K562 (cell line): ENCODE measurements around the gene CLIC3. TPM values are rescaled to one million over a fixed set of nuclear protein-coding genes. Genes with fewer than 3 reads are reported as not detected.

Experiments used
- CREB5 ChIP-seq: fragments of 250-450 bp; sonication (Bioruptor Pico); IDR thresholded peaks from 2 replicates; pipeline ENCODE4 v1.5.0; 2020; ENCODE audit warnings: mild to moderate bottlenecking
- DLX4 ChIP-seq: fragments of 250-450 bp; sonication (Bioruptor Pico); IDR thresholded peaks from 2 replicates; pipeline ENCODE4 v1.6.1; 2021; ENCODE audit warnings: mild to moderate bottlenecking
- ETV1 ChIP-seq: fragments of 450-650 bp; conservative IDR thresholded peaks from 2 replicates; pipeline ENCODE4 v1.6.1; 2016; ENCODE audit warnings: missing genetic modification characterization, control low read depth, low read depth, missing compliant biosample characterization
- GABPB2 ChIP-seq: fragments of 250-450 bp; sonication (Bioruptor Pico); conservative IDR thresholded peaks from 2 replicates; pipeline ENCODE4 v1.5.1; 2021; ENCODE audit warnings: mild to moderate bottlenecking
- HNRNPL ChIP-seq: fragments of 200-400 bp; formaldehyde crosslinking; IDR thresholded peaks from 2 replicates; pipeline ENCODE4 v1.6.1; 2017; ENCODE audit warnings: low read depth, mild to moderate bottlenecking, low read length
- MBD2 ChIP-seq: sonication (generic); IDR thresholded peaks from 2 replicates; pipeline ENCODE4 v1.6.1; 2016; ENCODE audit warnings: low read depth, borderline replicate concordance
- MCM3 ChIP-seq: fragments of 450-650 bp; IDR thresholded peaks from 2 replicates; pipeline ENCODE4 v1.6.1; 2016
- NR0B1 ChIP-seq: fragments of 450-650 bp; IDR thresholded peaks from one replicate; pipeline ENCODE4 v1.6.1; 2018; ENCODE audit warnings: mild to moderate bottlenecking, moderate library complexity; ENCODE audit not compliant: partially characterized antibody
- NR4A1 ChIP-seq, 2 experiments: fragments of 250-450 bp in 1 of 2; fragments of 450-650 bp in 1 of 2; sonication (Bioruptor Pico) in 1 of 2; IDR thresholded peaks; 2 replicates each; pipeline versions ENCODE4 v1.4.0 to v1.6.1; 2016 to 2020; ENCODE audit warnings: mild to moderate bottlenecking in 2 of 2, missing compliant biosample characterization in 1 of 2, missing genetic modification characterization in 1 of 2, moderate library complexity in 1 of 2
- POLR2G ChIP-seq: fragments of 200-400 bp; formaldehyde crosslinking; IDR thresholded peaks from 2 replicates; pipeline ENCODE4 v1.6.1; 2017; ENCODE audit warnings: low read depth, mild to moderate bottlenecking, antibody characterized with exemption, low read length, moderate library complexity
- RFX5 ChIP-seq: IDR thresholded peaks from 2 replicates; pipeline ENCODE4 v1.6.1; 2011; ENCODE audit warnings: low read depth, mild to moderate bottlenecking, improper control_type of control experiment, low read length
- SREBF2 ChIP-seq: sonication (generic); formaldehyde crosslinking; IDR thresholded peaks from 2 replicates; pipeline ENCODE4 v1.4.0; 2020; ENCODE audit warnings: mild to moderate bottlenecking, missing genetic modification reagents
- TAF15 ChIP-seq: fragments of 200-400 bp; formaldehyde crosslinking; IDR thresholded peaks from 2 replicates; pipeline ENCODE4 v1.6.1; 2017; ENCODE audit warnings: mild to moderate bottlenecking, low read depth, low read length, moderate library complexity
- ZBTB33 ChIP-seq: sonication (generic); formaldehyde crosslinking; IDR thresholded peaks from 2 replicates; pipeline ENCODE4 v1.8.1; 2023; ENCODE audit warnings: mild to moderate bottlenecking, missing genetic modification reagents
- ZBTB5 ChIP-seq: fragments of 450-650 bp; IDR thresholded peaks from 2 replicates; pipeline ENCODE4 v1.6.1; 2017; ENCODE audit warnings: antibody characterized with exemption
- ZNF217 ChIP-seq: sonication (generic); formaldehyde crosslinking; IDR thresholded peaks from 2 replicates; pipeline ENCODE4 v1.8.0; 2022; ENCODE audit warnings: mild to moderate bottlenecking, missing genetic modification reagents
- polyA plus RNA-seq, 8 experiments: library from polyadenylated mRNA; depleted of rRNA in 4 of 8; stranded (reverse) in 5 of 8; unstranded in 3 of 8; fragments of >200 nt; fragmentation: Nextera tagmentation in 2 of 8; fragmentation: Illumina TruSeq in 1 of 8; extraction: Ambion mirVana in 2 of 8; extraction: Trizol in 1 of 8; gene quantifications; 2 replicates each; pipeline versions ENCODE4 v1.2.1 to v1.2.3, GENCODE V29; 2011 to 2014; ENCODE audit warnings: inconsistent platforms in 1 of 8, missing spikeins in 1 of 8
- total RNA-seq, 7 experiments: library from RNA; depleted of rRNA in 6 of 7; stranded (reverse); fragments of >200 nt in 6 of 7; fragmentation: Illumina TruSeq in 2 of 7; extraction: Trizol in 2 of 7; gene quantifications; 2 replicates each; pipeline versions ENCODE4 v1.2.1 to v1.2.3, GENCODE V29; 2011 to 2021; ENCODE audit warnings: low replicate concordance in 1 of 7
- TF ChIP-seq, protein P1 (sequence below), 2 experiments: fragments of 450-650 bp; IDR thresholded peaks; 2 replicates each; pipeline ENCODE4 v1.6.1; 2018; ENCODE audit warnings: mild to moderate bottlenecking in 2 of 2, low read depth in 1 of 2; ENCODE audit not compliant: partially characterized antibody in 2 of 2

Gene CLIC3
- total and polyA plus RNA-seq, 9 of the 15 experiments (the other 6 are each of a cell fraction or from before 2014, with no cell fraction given): 0.27 to 0.29 TPM; not detected in 7

DNA sequence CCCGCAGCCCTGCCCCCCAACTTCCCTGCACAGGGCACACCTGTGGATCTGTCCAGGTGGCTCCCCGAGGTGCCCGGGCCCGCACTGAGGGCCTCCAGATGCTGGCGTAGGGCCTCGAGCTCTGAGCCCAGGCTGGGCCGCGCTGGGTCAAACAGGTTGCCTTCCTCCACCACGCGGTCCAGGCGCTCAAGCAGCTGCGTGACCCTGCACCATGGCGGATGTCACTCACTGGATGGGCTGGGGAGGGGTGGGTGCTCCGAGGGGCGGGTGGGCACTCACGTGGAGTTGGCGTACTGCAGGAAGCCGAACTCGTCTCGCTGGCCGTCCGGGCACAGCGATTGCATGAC lies 26.3 kb upstream of the CLIC3 start (continued):
- TF ChIP-seq MBD2 (no peak), ZBTB33 (peak; percentile 76; the same call in 1 of the 2 replicates), RFX5 (no peak), ZBTB5 (no peak), POLR2G (no peak), CREB5 (no peak), GABPB2 (CRISPR knock-in tag) (no peak), DLX4 (CRISPR knock-in tag) (no peak), HNRNPL (peak; percentile 63; the same call in 1 of the 2 replicates), NR0B1 (no peak), TAF15 (no peak), ETV1 (tag) (no peak), SREBF2 (CRISPR knock-in tag) (no peak), MCM3 (no peak), NR4A1 (CRISPR knock-in tag; IDR thresholded peaks at IDR 0.05) (no peak), NR4A1 (tag; IDR thresholded peaks at IDR 0.05) (no peak), ZNF217 (CRISPR knock-in tag) (no peak)
- TF ChIP-seq, protein P1, sequence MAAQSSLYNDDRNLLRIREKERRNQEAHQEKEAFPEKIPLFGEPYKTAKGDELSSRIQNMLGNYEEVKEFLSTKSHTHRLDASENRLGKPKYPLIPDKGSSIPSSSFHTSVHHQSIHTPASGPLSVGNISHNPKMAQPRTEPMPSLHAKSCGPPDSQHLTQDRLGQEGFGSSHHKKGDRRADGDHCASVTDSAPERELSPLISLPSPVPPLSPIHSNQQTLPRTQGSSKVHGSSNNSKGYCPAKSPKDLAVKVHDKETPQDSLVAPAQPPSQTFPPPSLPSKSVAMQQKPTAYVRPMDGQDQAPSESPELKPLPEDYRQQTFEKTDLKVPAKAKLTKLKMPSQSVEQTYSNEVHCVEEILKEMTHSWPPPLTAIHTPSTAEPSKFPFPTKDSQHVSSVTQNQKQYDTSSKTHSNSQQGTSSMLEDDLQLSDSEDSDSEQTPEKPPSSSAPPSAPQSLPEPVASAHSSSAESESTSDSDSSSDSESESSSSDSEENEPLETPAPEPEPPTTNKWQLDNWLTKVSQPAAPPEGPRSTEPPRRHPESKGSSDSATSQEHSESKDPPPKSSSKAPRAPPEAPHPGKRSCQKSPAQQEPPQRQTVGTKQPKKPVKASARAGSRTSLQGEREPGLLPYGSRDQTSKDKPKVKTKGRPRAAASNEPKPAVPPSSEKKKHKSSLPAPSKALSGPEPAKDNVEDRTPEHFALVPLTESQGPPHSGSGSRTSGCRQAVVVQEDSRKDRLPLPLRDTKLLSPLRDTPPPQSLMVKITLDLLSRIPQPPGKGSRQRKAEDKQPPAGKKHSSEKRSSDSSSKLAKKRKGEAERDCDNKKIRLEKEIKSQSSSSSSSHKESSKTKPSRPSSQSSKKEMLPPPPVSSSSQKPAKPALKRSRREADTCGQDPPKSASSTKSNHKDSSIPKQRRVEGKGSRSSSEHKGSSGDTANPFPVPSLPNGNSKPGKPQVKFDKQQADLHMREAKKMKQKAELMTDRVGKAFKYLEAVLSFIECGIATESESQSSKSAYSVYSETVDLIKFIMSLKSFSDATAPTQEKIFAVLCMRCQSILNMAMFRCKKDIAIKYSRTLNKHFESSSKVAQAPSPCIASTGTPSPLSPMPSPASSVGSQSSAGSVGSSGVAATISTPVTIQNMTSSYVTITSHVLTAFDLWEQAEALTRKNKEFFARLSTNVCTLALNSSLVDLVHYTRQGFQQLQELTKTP (IDR thresholded peaks at IDR 0.05; ENCODE audit: low read depth in 1 of 2, partially characterized antibody in 2 of 2): no peak
